Amniotic stem cell (primary cell): ENCODE data around the gene THSD7A.

Experiments
- DNase-seq: peaks from one replicate; lab custom pipeline; 2025; lab: John Stamatoyannopoulos, UW

THSD7A gene, protein sequence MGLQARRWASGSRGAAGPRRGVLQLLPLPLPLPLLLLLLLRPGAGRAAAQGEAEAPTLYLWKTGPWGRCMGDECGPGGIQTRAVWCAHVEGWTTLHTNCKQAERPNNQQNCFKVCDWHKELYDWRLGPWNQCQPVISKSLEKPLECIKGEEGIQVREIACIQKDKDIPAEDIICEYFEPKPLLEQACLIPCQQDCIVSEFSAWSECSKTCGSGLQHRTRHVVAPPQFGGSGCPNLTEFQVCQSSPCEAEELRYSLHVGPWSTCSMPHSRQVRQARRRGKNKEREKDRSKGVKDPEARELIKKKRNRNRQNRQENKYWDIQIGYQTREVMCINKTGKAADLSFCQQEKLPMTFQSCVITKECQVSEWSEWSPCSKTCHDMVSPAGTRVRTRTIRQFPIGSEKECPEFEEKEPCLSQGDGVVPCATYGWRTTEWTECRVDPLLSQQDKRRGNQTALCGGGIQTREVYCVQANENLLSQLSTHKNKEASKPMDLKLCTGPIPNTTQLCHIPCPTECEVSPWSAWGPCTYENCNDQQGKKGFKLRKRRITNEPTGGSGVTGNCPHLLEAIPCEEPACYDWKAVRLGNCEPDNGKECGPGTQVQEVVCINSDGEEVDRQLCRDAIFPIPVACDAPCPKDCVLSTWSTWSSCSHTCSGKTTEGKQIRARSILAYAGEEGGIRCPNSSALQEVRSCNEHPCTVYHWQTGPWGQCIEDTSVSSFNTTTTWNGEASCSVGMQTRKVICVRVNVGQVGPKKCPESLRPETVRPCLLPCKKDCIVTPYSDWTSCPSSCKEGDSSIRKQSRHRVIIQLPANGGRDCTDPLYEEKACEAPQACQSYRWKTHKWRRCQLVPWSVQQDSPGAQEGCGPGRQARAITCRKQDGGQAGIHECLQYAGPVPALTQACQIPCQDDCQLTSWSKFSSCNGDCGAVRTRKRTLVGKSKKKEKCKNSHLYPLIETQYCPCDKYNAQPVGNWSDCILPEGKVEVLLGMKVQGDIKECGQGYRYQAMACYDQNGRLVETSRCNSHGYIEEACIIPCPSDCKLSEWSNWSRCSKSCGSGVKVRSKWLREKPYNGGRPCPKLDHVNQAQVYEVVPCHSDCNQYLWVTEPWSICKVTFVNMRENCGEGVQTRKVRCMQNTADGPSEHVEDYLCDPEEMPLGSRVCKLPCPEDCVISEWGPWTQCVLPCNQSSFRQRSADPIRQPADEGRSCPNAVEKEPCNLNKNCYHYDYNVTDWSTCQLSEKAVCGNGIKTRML (N-terminal part only)

DNA sequence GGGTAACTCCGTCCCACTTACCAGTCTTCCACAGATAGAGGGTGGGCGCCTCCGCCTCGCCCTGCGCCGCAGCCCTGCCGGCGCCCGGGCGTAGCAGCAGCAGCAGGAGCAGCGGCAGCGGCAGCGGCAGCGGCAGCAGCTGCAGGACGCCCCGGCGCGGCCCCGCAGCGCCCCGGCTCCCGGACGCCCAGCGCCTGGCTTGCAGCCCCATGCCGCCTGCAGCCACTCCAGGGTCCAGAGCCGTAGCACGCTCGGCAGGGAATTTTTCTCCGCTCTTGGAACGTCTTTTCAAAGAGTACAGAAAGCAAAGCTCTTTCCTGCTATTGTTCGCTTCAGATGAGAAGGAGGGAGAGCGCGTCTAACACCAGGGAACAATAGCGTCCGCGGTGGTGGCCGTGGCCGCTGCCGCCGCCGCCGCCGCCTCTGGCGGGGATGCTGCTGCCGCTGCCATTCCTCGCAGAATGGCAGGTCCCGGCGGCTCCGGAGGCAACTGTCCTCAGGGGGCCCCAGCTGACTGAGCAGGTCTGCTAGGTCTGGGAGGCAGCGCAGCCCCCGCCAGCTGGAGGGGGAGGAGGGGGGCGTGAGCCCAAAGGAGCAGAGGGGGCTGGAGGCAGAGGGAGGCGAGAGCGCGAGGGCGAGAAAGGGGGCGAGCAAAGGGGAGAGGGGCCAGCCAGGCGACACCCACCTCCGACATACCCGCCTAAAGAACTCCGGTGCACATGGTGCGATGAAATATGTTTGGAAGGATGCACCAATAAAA is at the start of gene THSD7A:
Gene THSD7A (minus strand): TSS at position 463 of the 760 bp plus-strand sequence. CDS start 252 bp downstream, at position 211.
- no peak for DNase-seq

DNA sequence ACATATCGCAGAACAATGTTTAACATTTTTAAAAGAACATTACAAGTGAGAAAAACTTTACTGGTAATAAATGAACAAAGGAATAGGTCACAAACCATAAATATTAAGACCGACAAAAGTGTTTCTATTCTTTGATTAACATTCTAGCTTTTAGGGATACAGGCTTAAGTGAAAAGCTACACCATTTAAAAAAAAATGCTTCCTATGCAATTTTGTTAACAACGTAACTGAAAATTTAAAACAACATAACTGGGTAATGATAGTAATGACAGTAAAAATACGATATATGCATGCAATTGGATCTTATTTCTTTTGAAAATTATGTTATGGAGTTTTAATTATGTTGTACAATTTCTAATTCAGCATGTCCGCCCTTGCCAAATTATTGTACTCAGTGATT is 49.7 kb upstream of the THSD7A start:
- no peak for DNase-seq

DNA sequence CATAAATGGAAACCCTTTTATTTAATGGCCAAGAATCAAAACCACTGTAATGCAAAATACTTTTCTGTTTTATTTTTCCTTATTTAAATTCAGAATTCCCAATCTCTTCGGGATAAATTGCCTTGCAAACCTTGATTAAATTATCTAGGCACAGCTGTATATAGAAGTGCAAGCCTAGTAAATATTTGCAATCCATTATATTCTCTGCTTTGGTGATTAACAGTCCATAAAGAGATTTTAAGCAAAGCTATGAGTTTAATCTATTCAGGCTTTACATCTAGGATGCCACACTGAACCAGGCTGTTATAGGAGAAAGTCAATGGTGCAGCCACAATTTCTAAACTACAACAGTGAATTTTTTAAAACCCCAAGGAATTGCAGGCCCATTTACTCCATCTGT is 43.6 kb upstream of the THSD7A start:
- no peak for DNase-seq

DNA sequence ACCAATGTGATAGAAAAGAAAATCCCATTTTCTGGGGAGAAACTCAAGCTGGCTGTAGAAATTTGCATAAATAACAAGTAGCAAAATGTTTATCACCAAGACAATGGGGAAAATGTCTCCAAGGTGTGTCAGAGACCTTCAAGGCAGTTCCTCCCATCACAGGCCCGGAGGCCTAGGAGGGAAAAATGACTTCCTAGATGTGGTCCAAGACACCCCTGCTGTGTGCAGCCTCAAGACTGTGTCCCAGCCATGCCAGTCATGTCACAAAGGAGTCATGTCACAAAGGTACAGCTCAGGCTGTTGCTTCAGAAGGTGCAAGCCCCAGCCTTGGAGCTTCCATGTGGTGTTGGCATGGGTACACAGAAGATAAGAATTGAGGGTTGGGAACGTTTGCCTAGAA is 33.7 kb upstream of the THSD7A start:
- no peak for DNase-seq

DNA sequence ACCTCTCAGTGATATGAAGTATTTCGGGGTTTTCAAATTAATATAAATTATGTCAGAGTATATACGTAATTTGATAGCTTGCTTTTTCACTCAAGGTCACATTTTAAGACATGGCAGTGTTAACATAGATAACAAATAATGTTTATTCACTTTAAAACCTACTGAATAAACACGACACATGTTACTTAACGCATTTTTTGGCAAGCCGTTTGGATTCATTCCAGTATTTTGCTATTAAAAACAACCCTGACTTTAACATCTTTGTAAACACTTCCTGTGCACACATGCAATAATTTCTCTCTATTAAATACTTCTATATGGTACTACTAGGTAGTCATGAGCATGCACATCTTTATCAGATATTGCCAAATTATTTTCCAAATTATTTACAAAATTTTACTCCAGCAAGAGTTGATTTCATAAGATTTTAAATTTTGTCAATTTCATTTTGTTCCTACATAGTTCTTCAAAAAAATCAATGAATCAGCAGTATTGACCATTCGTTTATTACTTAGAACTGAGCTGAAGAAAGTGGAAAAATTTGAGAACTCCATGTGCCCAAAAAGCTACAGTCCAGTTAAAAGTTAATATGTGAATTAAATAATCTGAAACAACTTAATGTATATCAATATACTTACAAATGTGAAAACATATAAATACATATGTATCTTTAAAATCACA is 26.8 kb upstream of the THSD7A start:
- DNase-seq = no peak

DNA sequence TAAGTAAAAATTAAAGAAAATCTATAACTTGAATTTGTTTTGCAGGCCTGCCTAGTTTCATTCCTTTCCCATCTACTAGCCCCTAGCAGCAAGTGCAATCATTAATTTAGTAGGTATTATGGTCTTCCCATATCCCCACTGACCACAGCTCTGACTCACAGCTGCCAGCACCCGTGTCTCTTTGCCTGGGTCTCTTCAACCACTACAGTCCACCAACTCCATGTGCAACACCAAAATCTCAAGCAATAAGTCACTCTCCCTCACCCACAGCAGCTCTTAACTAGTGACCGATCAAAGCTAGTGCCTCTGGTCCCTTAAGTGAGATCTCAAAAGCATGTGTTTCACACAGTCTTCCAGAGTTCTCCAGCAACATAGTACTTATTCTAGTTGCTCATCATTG is 26.0 kb upstream of the THSD7A start:
- no peak for DNase-seq

DNA sequence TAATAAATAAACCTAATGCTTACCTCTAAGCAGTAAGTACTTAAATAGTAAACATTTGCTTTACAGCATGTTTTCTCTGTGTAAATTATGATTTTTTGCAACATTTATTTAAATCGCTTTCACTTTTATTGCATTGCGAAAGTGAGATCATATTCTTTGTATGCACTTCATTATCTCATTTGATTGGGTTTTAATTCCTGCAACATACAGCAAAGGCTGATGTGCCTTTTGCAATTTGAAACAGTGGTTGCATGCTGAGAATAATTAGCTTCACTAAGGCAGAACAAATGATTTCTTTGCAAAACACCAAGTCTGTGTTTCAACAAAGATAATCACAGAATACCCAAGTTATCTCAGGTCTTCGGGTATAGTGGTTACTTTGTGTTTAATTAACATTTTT is 16.3 kb upstream of the THSD7A start:
- DNase-seq = no peak

DNA sequence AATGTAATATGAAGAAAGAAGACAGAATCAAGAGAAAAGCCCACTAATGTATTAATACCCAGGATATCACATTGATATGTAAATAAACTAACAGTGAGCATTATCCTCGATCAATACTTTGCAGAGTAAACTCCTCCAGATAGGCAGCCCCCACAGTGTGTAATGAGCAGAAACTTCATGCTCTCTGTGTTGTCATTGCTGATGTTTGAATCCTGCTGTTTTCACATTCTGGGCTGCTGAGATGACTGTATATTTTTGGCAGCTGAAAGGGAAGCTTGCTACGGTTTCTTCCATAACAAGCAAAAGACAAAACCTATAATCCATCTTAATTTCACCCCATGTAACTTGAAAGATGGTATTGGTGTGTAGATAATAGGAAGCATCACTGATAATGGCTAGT is 15.3 kb upstream of the THSD7A start:
- DNase-seq = no peak

DNA sequence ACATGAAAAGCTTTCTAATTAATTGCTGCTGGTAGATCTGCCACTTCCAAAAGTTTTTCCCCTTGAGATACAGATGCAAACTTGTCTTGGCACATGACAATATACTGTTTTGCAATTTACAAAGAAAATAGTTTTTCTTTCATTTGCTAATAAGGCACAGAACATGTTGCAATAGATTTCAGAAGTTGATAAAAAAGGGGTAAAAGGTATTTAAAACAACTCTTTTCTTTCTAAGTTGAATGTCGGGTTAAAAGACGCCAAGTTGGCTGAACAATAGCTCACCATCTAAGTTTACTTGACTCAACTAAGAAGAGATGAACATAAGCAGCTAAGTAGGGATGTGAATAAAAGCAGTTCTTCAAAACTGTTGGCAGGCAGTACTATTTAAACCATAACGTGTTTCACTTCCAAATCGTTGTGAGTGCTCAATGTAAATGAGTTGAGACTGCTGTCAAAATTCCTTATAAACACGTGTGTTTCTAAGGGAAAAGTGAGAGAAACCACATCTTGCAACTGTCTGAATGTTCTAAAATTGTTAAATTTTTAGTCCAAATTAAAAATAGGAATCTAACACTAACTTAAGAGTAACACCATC is 14.5 kb upstream of the THSD7A start:
- no peak for DNase-seq

DNA sequence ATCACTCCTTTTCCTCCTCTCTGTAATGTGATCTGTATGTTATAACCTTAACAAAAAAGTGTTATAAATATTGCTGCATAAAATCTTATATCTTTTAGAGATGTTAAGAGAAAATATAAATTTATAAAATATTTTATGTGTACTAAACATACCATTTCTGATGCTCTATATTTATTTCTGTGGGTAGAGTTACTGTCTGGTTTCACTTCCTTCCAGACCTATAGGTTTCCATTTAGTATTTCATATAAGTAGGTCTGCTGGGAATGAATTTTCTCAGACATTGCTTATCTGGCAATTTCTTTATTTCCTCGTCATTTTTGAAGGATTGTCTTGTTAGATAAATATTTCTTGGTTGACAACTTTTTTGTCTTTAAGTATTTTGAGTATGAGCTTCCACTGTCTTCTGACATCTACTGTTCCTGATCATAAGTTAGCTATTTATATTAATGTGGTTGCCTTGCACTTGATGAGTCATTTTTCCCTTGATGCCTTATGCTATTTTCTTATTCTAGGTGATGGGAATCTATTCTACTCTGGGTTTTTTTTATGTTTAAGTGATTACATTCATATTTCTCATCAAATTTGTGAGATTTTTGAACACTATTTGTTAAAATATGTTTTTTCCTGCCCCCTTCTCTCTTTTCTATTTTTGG is 11.2 kb upstream of the THSD7A start:
- DNase-seq = no peak

DNA sequence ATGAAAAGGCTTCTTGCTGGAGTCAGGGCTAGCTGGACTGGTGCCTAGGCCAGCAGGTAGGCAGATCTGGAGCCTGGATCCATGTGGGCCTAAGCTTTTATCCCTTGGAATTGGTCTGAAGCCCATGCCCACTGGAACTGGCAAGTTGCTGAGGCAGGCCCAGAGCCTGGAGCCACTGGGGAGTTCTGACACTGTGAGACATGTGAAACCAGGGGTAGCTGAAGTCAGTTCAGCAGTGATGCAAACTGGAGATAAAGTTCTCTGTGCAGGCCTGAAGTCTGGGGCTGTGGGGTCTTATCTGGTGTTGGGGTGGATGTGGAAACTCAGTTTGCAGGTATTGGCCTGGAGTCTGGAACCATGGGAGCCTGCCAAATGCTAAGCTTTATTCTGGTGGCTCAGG is 9.7 kb upstream of the THSD7A start:
- no peak for DNase-seq

DNA sequence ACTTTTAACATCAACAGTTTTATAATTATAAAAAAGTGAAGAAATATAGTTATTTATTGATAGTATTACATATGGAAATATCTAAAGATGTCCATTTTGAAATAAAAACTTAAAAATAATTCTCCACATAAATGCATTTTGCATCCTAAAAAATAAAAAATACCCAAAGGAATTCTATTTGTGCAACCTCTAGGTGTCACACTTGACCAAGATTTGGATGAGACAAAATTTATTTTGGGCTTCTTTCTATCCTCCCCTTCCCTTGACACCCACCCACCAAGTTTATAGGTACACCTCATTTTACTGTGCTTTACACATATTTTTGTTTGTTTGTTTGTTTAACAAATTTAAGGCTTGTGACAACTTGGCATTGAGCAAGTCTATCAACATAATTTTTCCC is 3.3 kb upstream of the THSD7A start:
- no peak for DNase-seq

DNA sequence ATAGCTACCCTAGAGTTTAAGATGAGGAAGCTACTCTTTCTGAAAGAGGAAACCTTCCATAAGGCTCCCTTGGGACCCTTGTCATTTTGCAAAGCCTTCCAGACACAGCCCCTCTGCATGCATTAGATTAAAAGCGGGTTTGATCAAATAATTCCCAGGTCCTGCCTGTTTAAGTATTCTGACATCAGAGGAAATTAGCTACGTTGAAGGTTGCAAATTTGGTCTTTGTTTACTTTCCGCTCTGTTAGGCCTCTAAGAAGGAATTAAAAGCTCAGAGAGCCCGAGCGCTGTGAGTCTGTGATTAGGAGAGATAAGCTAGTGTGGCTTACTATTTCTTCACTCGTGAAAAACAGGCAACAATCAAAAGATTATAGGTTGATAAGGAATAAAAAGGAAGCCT is 1.4 kb upstream of the THSD7A start:
- no peak for DNase-seq

DNA sequence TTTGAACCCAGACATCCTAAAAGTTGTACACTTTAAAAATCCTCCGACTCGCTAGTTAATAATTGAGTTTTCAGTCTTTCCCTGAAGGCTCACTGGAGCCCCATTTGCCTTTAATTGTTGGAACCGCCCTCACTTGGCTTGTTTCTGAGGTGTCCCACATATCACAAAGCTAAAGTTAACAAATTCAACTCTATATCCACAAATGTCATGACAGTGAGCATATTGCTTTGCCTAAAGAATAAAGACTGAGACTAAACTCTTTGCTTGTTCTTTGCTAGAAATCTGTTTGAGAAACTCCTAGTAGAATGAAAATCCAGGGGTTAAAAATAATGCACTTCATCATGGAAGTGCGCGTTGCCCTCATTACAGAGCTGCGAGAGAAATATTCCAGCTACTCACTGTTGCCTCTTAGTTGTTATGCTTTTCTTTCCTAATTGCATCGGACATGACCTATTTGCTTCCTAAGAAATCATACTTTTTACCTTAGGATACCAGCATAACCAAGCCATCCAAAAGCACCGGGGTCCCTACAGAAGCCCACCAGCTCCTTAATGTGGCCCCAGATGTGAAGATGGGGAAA is 752 bp downstream of the THSD7A start:
- no peak for DNase-seq

DNA sequence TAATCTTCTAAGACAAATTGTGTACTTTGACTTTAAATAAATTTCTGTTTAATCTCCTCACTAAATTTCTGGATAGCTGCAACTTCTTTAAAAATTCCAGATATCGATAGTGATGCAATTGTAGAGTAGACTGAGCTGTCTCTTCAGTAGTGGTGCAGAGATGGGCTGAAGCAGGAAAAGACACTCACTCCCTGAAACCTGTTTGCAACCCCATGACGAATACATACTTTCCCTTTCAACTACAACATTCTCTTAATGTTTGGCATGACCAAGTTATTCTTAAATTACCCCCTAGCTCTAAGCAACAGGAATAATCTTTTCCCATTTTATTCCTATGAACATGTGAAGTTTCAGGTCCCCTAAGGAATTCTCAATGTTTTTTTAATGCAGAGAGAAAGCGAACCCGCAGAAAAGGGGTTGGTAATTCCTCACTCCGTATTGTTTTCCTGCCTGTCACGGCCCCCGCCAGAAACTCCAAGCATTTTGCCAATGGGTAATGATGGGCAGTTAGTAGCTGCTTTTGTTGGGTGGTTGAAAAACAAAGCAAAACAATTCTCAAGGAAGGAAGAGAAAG is 1.3 kb downstream of the THSD7A start:
- DNase-seq = no peak

DNA sequence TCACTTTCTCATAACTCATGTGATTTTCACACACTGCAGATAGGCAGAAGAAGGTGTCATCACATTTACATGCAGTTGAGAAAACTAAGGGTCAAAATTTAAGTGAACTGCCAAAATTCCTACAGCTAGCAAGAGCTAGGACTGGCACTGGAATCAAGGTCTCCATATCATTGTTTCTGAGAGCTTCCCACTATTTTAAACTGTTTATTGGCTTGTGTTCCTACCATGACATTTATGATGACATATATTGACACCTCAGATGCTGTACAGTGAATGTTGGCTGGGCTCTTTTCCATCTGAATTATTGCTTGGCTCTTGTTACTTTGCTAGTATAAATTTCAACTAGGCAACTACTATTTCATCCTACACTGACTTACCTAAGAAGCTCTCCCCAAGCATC is 2.0 kb downstream of the THSD7A start:
- DNase-seq = no peak

DNA sequence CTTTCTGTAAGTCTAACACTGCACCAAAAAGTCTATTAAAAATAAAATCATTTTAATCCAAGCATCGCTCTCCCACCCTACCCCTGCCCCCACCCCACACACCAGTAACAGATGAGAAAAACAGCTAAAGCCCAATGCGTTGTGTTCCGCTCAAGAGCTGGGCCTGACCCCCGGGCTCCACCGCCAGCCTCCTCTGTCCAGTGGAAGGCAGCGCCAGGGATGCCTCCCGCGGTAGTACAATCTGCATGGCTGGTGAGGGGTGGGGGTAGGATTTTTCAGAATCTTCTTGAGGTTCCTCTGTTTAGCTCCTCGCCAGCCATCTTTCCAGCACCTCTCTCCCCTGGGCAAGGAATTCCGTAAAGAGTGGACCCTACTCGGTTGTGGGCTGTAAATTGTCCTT is 12.1 kb downstream of the THSD7A start:
- no peak for DNase-seq

DNA sequence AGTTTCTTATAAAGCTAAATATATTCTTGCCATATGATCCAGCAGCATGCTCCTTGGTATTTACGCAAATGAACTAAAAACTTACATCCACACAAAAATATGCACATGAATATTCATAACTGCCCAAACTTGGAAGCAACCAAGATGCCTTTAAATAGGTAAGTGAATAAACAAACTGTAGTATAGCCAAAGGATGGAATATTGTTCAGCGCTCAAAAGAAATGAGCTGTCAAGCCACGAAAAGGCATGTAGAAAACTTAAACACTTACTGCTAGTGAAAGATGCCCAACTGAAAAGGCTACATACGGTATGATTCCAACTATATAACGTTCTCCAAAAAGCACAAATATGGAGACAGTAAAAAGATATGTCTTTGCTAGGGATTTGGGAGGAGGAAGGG is 12.7 kb downstream of the THSD7A start:
- no peak for DNase-seq

DNA sequence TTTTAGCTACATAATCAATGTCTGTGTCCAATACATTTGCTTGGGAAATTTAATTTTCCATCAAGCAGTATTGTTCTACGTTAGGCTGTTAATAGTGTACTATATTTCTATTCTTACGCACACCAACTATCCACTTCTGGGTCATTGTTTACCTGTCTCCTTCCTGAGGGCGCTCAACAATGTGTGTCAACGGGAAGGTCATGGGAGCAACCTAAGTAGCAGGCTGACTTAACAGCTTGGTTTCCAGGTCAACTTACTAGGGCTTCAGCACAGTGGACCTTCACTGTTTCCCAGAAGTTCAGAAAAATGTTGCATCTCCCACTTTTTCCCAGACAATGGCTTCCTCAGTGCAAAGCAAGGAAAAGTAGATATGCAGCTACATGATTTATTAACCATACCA is 13.7 kb downstream of the THSD7A start:
- no peak for DNase-seq
